Mesendoderm (in vitro differentiated cells): ENCODE data around the gene MROH2A.

Source experiments
- DNase-seq: peaks from one replicate; pipeline ENCODE4 v3.0.0; 2013
- H2AK5ac ChIP-seq: 2 replicates; pipeline ENCODE4 v1.6.1; 2013; ENCODE audit warnings: low read length, inconsistent platforms
- H2BK120ac ChIP-seq: 2 replicates; pipeline ENCODE4 v1.6.1; 2013; ENCODE audit warnings: low read depth, mild to moderate bottlenecking, low read length, moderate library complexity, mixed read lengths
- H2BK15ac ChIP-seq: replicated peaks from 2 replicates; pipeline ENCODE4 v1.6.1; 2013; ENCODE audit warnings: low read depth, mild to moderate bottlenecking, moderate library complexity
- H2BK5ac ChIP-seq: 2 replicates; pipeline ENCODE4 v1.6.1; 2013; ENCODE audit warnings: low read length, inconsistent platforms
- H3K18ac ChIP-seq: 2 replicates; pipeline ENCODE4 v1.6.1; 2013; ENCODE audit warnings: mild to moderate bottlenecking, low read length, mixed read lengths
- H3K23ac ChIP-seq: one replicate; pipeline ENCODE4 v1.6.1; 2013; ENCODE audit warnings: low read length
- H3K27ac ChIP-seq: 2 replicates; pipeline ENCODE4 v1.5.1; 2013; ENCODE audit warnings: low read depth, mild to moderate bottlenecking, inconsistent platforms, low read length, moderate library complexity
- H3K27me3 ChIP-seq: 2 replicates; pipeline ENCODE4 v1.6.1; 2013; ENCODE audit warnings: low read length, control low read depth, mild to moderate bottlenecking, inconsistent platforms; ENCODE audit not compliant: insufficient read depth, poor library complexity
- H3K36me3 ChIP-seq: 2 replicates; pipeline ENCODE4 v1.6.1; 2013; ENCODE audit warnings: low read length, inconsistent platforms; ENCODE audit not compliant: control insufficient read depth, insufficient read depth
- H3K4ac ChIP-seq: one replicate; pipeline ENCODE4 v1.6.1; 2013; ENCODE audit warnings: low read depth, mild to moderate bottlenecking, low read length, moderate library complexity
- H3K4me1 ChIP-seq: 2 replicates; pipeline ENCODE4 v1.6.1; 2013; ENCODE audit warnings: low read depth, low read length, inconsistent platforms; ENCODE audit not compliant: control insufficient read depth
- H3K4me2 ChIP-seq: 2 replicates; pipeline ENCODE4 v1.6.1; 2013; ENCODE audit warnings: low read length
- H3K4me3 ChIP-seq: 2 replicates; pipeline ENCODE4 v1.5.1; 2013; ENCODE audit warnings: mild to moderate bottlenecking, low read length
- H3K56ac ChIP-seq: one replicate; pipeline ENCODE4 v1.6.1; 2013; ENCODE audit warnings: low read length
- H3K79me1 ChIP-seq: 2 replicates; pipeline ENCODE4 v1.6.1; 2013; ENCODE audit warnings: low read length, inconsistent platforms
- H3K79me2 ChIP-seq: 2 replicates; pipeline ENCODE4 v1.6.1; 2013; ENCODE audit warnings: mild to moderate bottlenecking, low read length; ENCODE audit not compliant: control insufficient read depth, insufficient read depth
- H3K9ac ChIP-seq: 2 replicates; pipeline ENCODE4 v1.6.1; 2013; ENCODE audit warnings: low read length, inconsistent platforms
- H4K5ac ChIP-seq: one replicate; pipeline ENCODE4 v1.6.1; 2013; ENCODE audit warnings: low read length
- H4K8ac ChIP-seq: one replicate; pipeline ENCODE4 v1.6.1; 2013; ENCODE audit warnings: low read depth, mild to moderate bottlenecking, control low read depth, low read length, moderate library complexity

MROH2A gene

GRCh38 chr2:233882353-233882752 is 104.2 kb downstream of the MROH2A start:
- no peaks in the 10 kb centered on the region for H3K4me1 ChIP-seq
- no peak overlapping the region for H3K27ac ChIP-seq
- H3K36me3 ChIP-seq: no peaks in the 10 kb centered on the region
- no peak overlapping the region for H3K23ac ChIP-seq
- no peak for DNase-seq
- no peak overlapping the region for H4K8ac ChIP-seq
- no peak overlapping the region for H3K4me2 ChIP-seq
- no peak overlapping the region for H4K5ac ChIP-seq
- H2BK120ac ChIP-seq: no peak overlapping the region
- no peak overlapping the region for H2BK5ac ChIP-seq
- no peaks in the 10 kb centered on the region for H3K79me2 ChIP-seq
- H3K27me3 ChIP-seq: no peaks in the 10 kb centered on the region
- no peak overlapping the region for H3K4ac ChIP-seq
- H2AK5ac ChIP-seq: no peak overlapping the region
- H3K9ac ChIP-seq: no peak overlapping the region
- no peak overlapping the region for H3K4me3 ChIP-seq
- no peak overlapping the region for H3K56ac ChIP-seq
- no peak overlapping the region for H2BK15ac ChIP-seq
- H3K79me1 ChIP-seq: no peaks in the 10 kb centered on the region
- H3K18ac ChIP-seq: no peak overlapping the region
